H1 (cell line): ENCODE measurements around the gene WNT1. TPM values are rescaled to one million over a fixed set of nuclear protein-coding genes. Genes with fewer than 3 reads are reported as not detected.

ENCODE experiments used
- CTCF ChIA-PET: fragments of 300-600 bp; sonication (Branson Sonifier 250); formaldehyde crosslinking; loops from one replicate; lab custom pipeline; 2021; ENCODE audit not compliant: partially characterized antibody; lab: Charles Lee
- POLR2A ChIA-PET: fragments of 300-600 bp; sonication (Branson Sonifier 250); formaldehyde crosslinking; loops from one replicate; lab custom pipeline; 2021; ENCODE audit warnings: inconsistent platforms; ENCODE audit not compliant: partially characterized antibody; lab: Charles Lee
- DNase-seq, 2 experiments: peaks; one replicate each; pipeline versions ENCODE4 v3.0.0 to v3.0.0-alpha.2; 2010 to 2022; ENCODE audit warnings: low spot score in 2 of 2, low read depth in 1 of 2, mixed read lengths in 1 of 2
- FAIRE-seq: peaks from 2 replicates; lab custom pipeline; 2011; peaks lifted over from hg19 to GRCh38; lab: Jason Lieb, UNC
- H2AFZ ChIP-seq: 2 replicates; pipeline ENCODE4 v1.8.1; 2012; ENCODE audit warnings: low read length, inconsistent platforms
- H2AK5ac ChIP-seq: 2 replicates; pipeline ENCODE4 v1.6.1; 2013; ENCODE audit warnings: low read depth, low read length
- H2BK120ac ChIP-seq: replicated peaks from 2 replicates; pipeline ENCODE3; 2013; ENCODE audit warnings: low read depth, low read length, inconsistent platforms
- H2BK12ac ChIP-seq: 2 replicates; pipeline ENCODE4 v1.6.1; 2013; ENCODE audit warnings: low read depth, low read length
- H2BK15ac ChIP-seq: 2 replicates; pipeline ENCODE4 v1.6.1; 2013; ENCODE audit warnings: low read length
- H2BK20ac ChIP-seq: 2 replicates; pipeline ENCODE4 v1.6.1; 2013; ENCODE audit warnings: low read length
- H2BK5ac ChIP-seq: 2 replicates; pipeline ENCODE4 v1.6.1; 2013; ENCODE audit warnings: low read depth, low read length
- H3K14ac ChIP-seq: 2 replicates; pipeline ENCODE4 v1.6.1; 2013; ENCODE audit warnings: inconsistent platforms; ENCODE audit not compliant: insufficient read length
- H3K18ac ChIP-seq: 2 replicates; pipeline ENCODE4 v1.6.1; 2013; ENCODE audit warnings: low read length; ENCODE audit errors: extremely low read depth
- H3K23ac ChIP-seq: 2 replicates; pipeline ENCODE4 v1.6.1; 2013; ENCODE audit warnings: inconsistent platforms; ENCODE audit not compliant: insufficient read length
- H3K23me2 ChIP-seq: 2 replicates; pipeline ENCODE4 v1.6.1; 2013; ENCODE audit warnings: low read depth, low read length
- H3K27ac ChIP-seq: 2 replicates; pipeline ENCODE4 v1.6.1; 2011; ENCODE audit warnings: low read depth, low read length, inconsistent platforms
- H3K27me3 ChIP-seq, 4 experiments: replicated peaks in 1 of 4; 1 replicate in 1 of 4; 2 replicates in 3 of 4; pipeline versions ENCODE4 v1.6.1 to v1.8.1; 2011 to 2013; ENCODE audit warnings: low read length in 3 of 4, mild to moderate bottlenecking in 3 of 4, inconsistent platforms in 2 of 4, mixed read lengths in 2 of 4, moderate library complexity in 1 of 4; ENCODE audit not compliant: control insufficient read depth in 3 of 4, insufficient read depth in 3 of 4; ENCODE audit errors: extremely low read depth in 1 of 4
- H3K36me3 ChIP-seq, 4 experiments: 2 replicates each; pipeline versions ENCODE4 v1.6.1 to v1.8.1; 2011 to 2013; ENCODE audit warnings: mild to moderate bottlenecking in 4 of 4, low read length in 3 of 4, moderate library complexity in 2 of 4, control low read depth in 1 of 4, inconsistent platforms in 1 of 4; ENCODE audit not compliant: insufficient read depth in 4 of 4, control insufficient read depth in 2 of 4
- H3K4ac ChIP-seq: replicated peaks from 2 replicates; pipeline ENCODE3; 2013; ENCODE audit warnings: low read length, low read depth, mixed read lengths, inconsistent platforms; ENCODE audit not compliant: insufficient read length
- H3K4me1 ChIP-seq, 4 experiments: replicated peaks in 1 of 4; 1 replicate in 1 of 4; 2 replicates in 3 of 4; pipeline versions ENCODE4 v1.6.1 to v1.8.1; 2011 to 2013; ENCODE audit warnings: low read length in 3 of 4, inconsistent platforms in 2 of 4, mixed read lengths in 1 of 4; ENCODE audit not compliant: insufficient read depth in 4 of 4, control insufficient read depth in 3 of 4
- H3K4me2 ChIP-seq, 2 experiments: 2 replicates each; pipeline versions ENCODE4 v1.6.1 to v1.8.1; 2011 to 2013; ENCODE audit warnings: low read depth in 2 of 2, low read length in 2 of 2, control low read depth in 1 of 2, inconsistent platforms in 1 of 2, mild to moderate bottlenecking in 1 of 2; ENCODE audit not compliant: insufficient read depth in 1 of 2
- H3K4me3 ChIP-seq, 4 experiments: fragments of 200-600, 300-600 bp in 1 of 4; sonication (generic), shearing (Covaris generic), sonication (Bioruptor Twin) in 1 of 4; 2 replicates each; pipeline versions ENCODE4 v1.5.1 to v1.8.1; 2011 to 2016; ENCODE audit warnings: low read length in 4 of 4, low read depth in 3 of 4, control low read depth in 2 of 4, inconsistent platforms in 2 of 4, mild to moderate bottlenecking in 2 of 4, mixed read lengths in 1 of 4, moderate library complexity in 1 of 4; ENCODE audit not compliant: insufficient read depth in 2 of 4; ENCODE audit errors: extremely low read depth in 1 of 4
- H3K56ac ChIP-seq: replicated peaks from 2 replicates; pipeline ENCODE3; 2013; ENCODE audit warnings: low read depth, mild to moderate bottlenecking, mixed read lengths, low read length, inconsistent platforms; ENCODE audit not compliant: insufficient read length
- H3K79me1 ChIP-seq: 2 replicates; pipeline ENCODE4 v1.6.1; 2013; ENCODE audit warnings: low read depth, low read length, control low read depth
- H3K79me2 ChIP-seq, 2 experiments: 2 replicates each; pipeline versions ENCODE4 v1.6.1 to v1.8.1; 2012 to 2013; ENCODE audit warnings: low read length in 2 of 2, mild to moderate bottlenecking in 2 of 2, inconsistent platforms in 1 of 2; ENCODE audit not compliant: insufficient read depth in 2 of 2, control insufficient read depth in 1 of 2
- H3K9ac ChIP-seq, 4 experiments: replicated peaks in 1 of 4; 1 replicate in 1 of 4; 2 replicates in 3 of 4; pipeline versions ENCODE4 v1.6.1 to v1.8.1; 2011 to 2013; ENCODE audit warnings: low read depth in 3 of 4, low read length in 3 of 4, control low read depth in 2 of 4, mild to moderate bottlenecking in 2 of 4, moderate library complexity in 2 of 4, inconsistent platforms in 1 of 4; ENCODE audit errors: extremely low read depth in 1 of 4
- H3K9me3 ChIP-seq, 2 experiments: 2 replicates each; pipeline versions ENCODE4 v1.6.1 to v1.8.1; 2012 to 2013; ENCODE audit warnings: mild to moderate bottlenecking in 2 of 2, moderate library complexity in 2 of 2, control low read depth in 1 of 2, inconsistent platforms in 1 of 2, low read depth in 1 of 2, low read length in 1 of 2, mixed read lengths in 1 of 2; ENCODE audit not compliant: insufficient read depth in 2 of 2
- H4K20me1 ChIP-seq, 2 experiments: replicated peaks in 1 of 2; 2 replicates each; pipeline versions ENCODE3 to v1.8.1; 2011 to 2013; ENCODE audit warnings: inconsistent platforms in 2 of 2, low read length in 2 of 2, mild to moderate bottlenecking in 1 of 2; ENCODE audit not compliant: insufficient read depth in 2 of 2, control insufficient read depth in 1 of 2
- H4K5ac ChIP-seq: 2 replicates; pipeline ENCODE4 v1.6.1; 2013; ENCODE audit warnings: low read length, low read depth, mixed read lengths, inconsistent platforms; ENCODE audit not compliant: insufficient read length
- H4K8ac ChIP-seq: 2 replicates; pipeline ENCODE4 v1.8.0; 2013; ENCODE audit warnings: mild to moderate bottlenecking, moderate library complexity, low read length, inconsistent platforms; ENCODE audit not compliant: insufficient read depth; ENCODE audit errors: extremely low read depth
- H4K91ac ChIP-seq: replicated peaks from 2 replicates; pipeline ENCODE3; 2013; ENCODE audit warnings: low read length, mixed read lengths, inconsistent platforms; ENCODE audit not compliant: insufficient read length
- KDM4A ChIP-seq: IDR thresholded peaks from one replicate; pipeline ENCODE4 v1.7.1; 2012; ENCODE audit warnings: low read depth, mild to moderate bottlenecking, moderate library complexity, low read length, inconsistent platforms; ENCODE audit not compliant: severe bottlenecking
- MAX ChIP-seq: IDR thresholded peaks from 2 replicates; pipeline ENCODE4 v1.6.1; 2012; ENCODE audit warnings: inconsistent platforms
- SAP30 ChIP-seq: fragments of 300-600 bp; sonication (generic); IDR thresholded peaks from 2 replicates; pipeline ENCODE4 v1.7.1; 2012; ENCODE audit warnings: low read length, moderate library complexity, mild to moderate bottlenecking, inconsistent platforms; ENCODE audit not compliant: insufficient read depth, insufficient replicate concordance
- SIN3A ChIP-seq, 2 experiments: IDR thresholded peaks in 1 of 2; conservative IDR thresholded peaks in 1 of 2; 2 replicates each; pipeline ENCODE4 v1.6.1; 2011 to 2012; ENCODE audit warnings: low read length in 2 of 2, improper control_type of control experiment in 1 of 2, low read depth in 1 of 2, mild to moderate bottlenecking in 1 of 2
- SP2 ChIP-seq: IDR thresholded peaks from 2 replicates; pipeline ENCODE4 v1.6.1; 2012; ENCODE audit warnings: mild to moderate bottlenecking, low read length, inconsistent platforms
- WGBS, 2 experiments: shearing (Covaris generic) in 1 of 2; methylation state at CpG; one replicate each; pipeline versions ENCODE4 v1.1.6 to v1.1.7; 2013 to 2015; ENCODE audit warnings: low lambda C conversion rate in 2 of 2, mixed read lengths in 2 of 2, inconsistent platforms in 1 of 2, low coverage in 1 of 2, missing lambda C conversion rate in 1 of 2; ENCODE audit not compliant: insufficient replicate concordance in 2 of 2, insufficient coverage in 1 of 2, insufficient read length in 1 of 2; ENCODE audit errors: extremely low coverage in 1 of 2, missing lambda C conversion rate in 1 of 2; 5-methylcytosine and 5-hydroxymethylcytosine counted together
- polyA plus RNA-seq, 7 experiments: library from polyadenylated mRNA; depleted of rRNA in 3 of 7; stranded (reverse) in 5 of 7; unstranded in 2 of 7; fragments of >200 nt in 5 of 7; fragments of 200-250 nt in 2 of 7; gene quantifications; 1 replicate in 5 of 7; 2 replicates in 1 of 7; 4 replicates in 1 of 7; pipeline versions ENCODE4 v1.2.1 to v1.2.3, GENCODE V29; 2011 to 2013; ENCODE audit warnings: missing spikeins in 2 of 7, mixed read lengths in 2 of 7
- total RNA-seq: library from RNA; stranded (reverse); fragmentation: NEBNext Ultra II Directional; extraction: Animal tissue kit (Norgen Biotek cat#: 25700); gene quantifications from 2 replicates; pipeline ENCODE4 v1.2.1, GENCODE V29; 2021

WNT1 gene
- total and polyA plus RNA-seq, 2 of the 8 experiments (the other 6 are each of a cell fraction or from before 2014, with no cell fraction given) = not detected

GRCh38 chr12:48999371-49000131, 21.4 kb downstream of the WNT1 start, which contains the start of gene DDN:
DDN (minus strand) TSS chr12:48999375; CDS start chr12:48999287, 88 bp downstream.
- H3K56ac ChIP-seq = no peak within 1 kb of the TSS
- no peaks in the 10 kb centered on the region; a peak in 1 of 8 replicates for H3K36me3 ChIP-seq
- no peak within 1 kb of the TSS for H2BK20ac ChIP-seq
- no peak within 1 kb of the TSS for H3K18ac ChIP-seq
- no peaks in the 10 kb centered on the region for H3K79me2 ChIP-seq
- peaks cover 0 to 5% of the 10 kb centered on the region in 2 experiments for H4K20me1 ChIP-seq
- H2BK120ac ChIP-seq = no peak within 1 kb of the TSS
- H3K9me3 ChIP-seq = 0 out of 4 replicates have a peak, but pooled peaks cover 0 to 2% of the 10 kb centered on the region in 2 experiments
- H4K5ac ChIP-seq = no peak within 1 kb of the TSS
- no peak within 1 kb of the TSS; a peak in 1 of 7 replicates for H3K9ac ChIP-seq
- ChIA-PET POLR2A (interaction anchor here (0.6 to 5.0 kb wide), 10 partner anchors 9 to 271 kb away, joined by 3 to 24 read pairs (median 7); partner anchors contain the start of genes ARF3, PRKAG1 and TUBA1B), CTCF (interaction anchor here (1.0 to 31.7 kb wide), 8 partner anchors 13 to 95 kb away, joined by 3 to 1336 read pairs (median 8); partner anchors contain the start of genes ARF3, PRKAG1, WNT1 and WNT10B)
- H3K4me2 ChIP-seq = peak within 1 kb of the TSS; percentile 57 to 87
- H4K8ac ChIP-seq = peak within 1 kb of the TSS; percentile 40
- H4K91ac ChIP-seq = peak within 1 kb of the TSS; percentile 17
- no peak within 1 kb of the TSS for H2AFZ ChIP-seq
- no peak within 1 kb of the TSS for H2BK15ac ChIP-seq
- H3K79me1 ChIP-seq = no peaks in the 10 kb centered on the region
- TF ChIP-seq KDM4A = peak; percentile 20
- TF ChIP-seq SAP30 = peak; percentile 47
- TF ChIP-seq SP2 = no peak
- peak in 1 of 2 experiments; percentile 40; a peak in 1 of 4 replicates for TF ChIP-seq SIN3A (conservative IDR thresholded peaks at IDR 0.05 in 1 of 2, IDR thresholded peaks at IDR 0.05 in 1 of 2; ENCODE audit: low read depth in 1 of 2, low read length in 2 of 2)
- TF ChIP-seq MAX = peak; percentile 58; the same call in 1 of the 2 replicates
- no peak within 1 kb of the TSS for H3K23ac ChIP-seq
- H3K4me3 ChIP-seq = peak within 1 kb of the TSS; percentile 43 to 68 (median 56)
- no peak within 1 kb of the TSS for H2BK5ac ChIP-seq
- peaks cover 43 to 62% (median 59%) of the 10 kb centered on the region in 4 experiments for H3K27me3 ChIP-seq
- H3K27ac ChIP-seq = no peak within 1 kb of the TSS
- H3K14ac ChIP-seq = no peak within 1 kb of the TSS
- WGBS, 2 experiments = 3% methylated on average over 29 of the region's 30 CpGs; no CpG with 5 or more reads in 1 of the 2 experiments
- no peak within 1 kb of the TSS for H3K4ac ChIP-seq
- peaks cover 8 to 26% (median 14%) of the 10 kb centered on the region in 4 experiments for H3K4me1 ChIP-seq
- peak within 1 kb of the TSS; percentile 39; the same call in 1 of the 2 replicates for H2BK12ac ChIP-seq
- FAIRE-seq = no peak
- DNase-seq = peak in 1 of 2 experiments; percentile 72
- H3K23me2 ChIP-seq = peaks cover 21% of the 10 kb centered on the region; the same call in 1 of the 2 replicates
- no peak within 1 kb of the TSS for H2AK5ac ChIP-seq
